H9 (cell line): ENCODE results near the gene OAS3. TPM values are rescaled to one million over a fixed set of nuclear protein-coding genes. Genes with fewer than 3 reads are reported as not detected.
A peak's percentile ranks its signal among the peaks of the same experiment; 100 is the strongest.

Experiments
- DNase-seq: peaks from one replicate; pipeline ENCODE4 v3.0.0-alpha.2; 2017
- H2AFZ ChIP-seq: one replicate; pipeline ENCODE4 v1.6.1; 2013; ENCODE audit warnings: mild to moderate bottlenecking, low read length, control low read depth, moderate library complexity
- H2AK5ac ChIP-seq: 2 replicates; pipeline ENCODE4 v1.6.1; 2013; ENCODE audit warnings: low read length, control low read depth, mixed read lengths; ENCODE audit not compliant: insufficient read length
- H2BK120ac ChIP-seq: one replicate; pipeline ENCODE4 v1.6.1; 2013; ENCODE audit warnings: low read depth, mild to moderate bottlenecking, low read length, control low read depth, inconsistent platforms; ENCODE audit not compliant: poor library complexity, severe bottlenecking
- H2BK12ac ChIP-seq: 2 replicates; pipeline ENCODE4 v1.6.1; 2013; ENCODE audit warnings: low read length, control low read depth, mixed read lengths, low read depth; ENCODE audit not compliant: insufficient read length
- H2BK15ac ChIP-seq: 2 replicates; pipeline ENCODE4 v1.6.1; 2013; ENCODE audit warnings: low read depth, low read length, control low read depth
- H2BK20ac ChIP-seq: one replicate; pipeline ENCODE4 v1.6.1; 2013; ENCODE audit warnings: low read depth, mild to moderate bottlenecking, low read length, control low read depth, inconsistent platforms; ENCODE audit not compliant: poor library complexity, severe bottlenecking
- H2BK5ac ChIP-seq: 2 replicates; pipeline ENCODE4 v1.6.1; 2013; ENCODE audit warnings: low read length, control low read depth, mixed read lengths; ENCODE audit not compliant: insufficient read length
- H3K14ac ChIP-seq: 2 replicates; pipeline ENCODE4 v1.6.1; 2013; ENCODE audit warnings: low read length, control low read depth; ENCODE audit not compliant: insufficient read depth
- H3K18ac ChIP-seq: 2 replicates; pipeline ENCODE4 v1.6.1; 2013; ENCODE audit warnings: low read depth, mild to moderate bottlenecking, mixed read lengths, low read length, control low read depth; ENCODE audit not compliant: insufficient read length
- H3K23ac ChIP-seq: 2 replicates; pipeline ENCODE4 v1.6.1; 2013; ENCODE audit warnings: low read length, control low read depth, mixed read lengths, low read depth; ENCODE audit not compliant: insufficient read length
- H3K23me2 ChIP-seq: 2 replicates; pipeline ENCODE4 v1.6.1; 2013; ENCODE audit warnings: low read depth, mild to moderate bottlenecking, mixed read lengths, low read length, control low read depth; ENCODE audit not compliant: insufficient read length, poor library complexity, severe bottlenecking
- H3K27ac ChIP-seq: 2 replicates; pipeline ENCODE4 v1.5.1; 2013; ENCODE audit warnings: low read length, control low read depth, mixed read lengths, low read depth; ENCODE audit not compliant: insufficient read length
- H3K27me3 ChIP-seq: 2 replicates; pipeline ENCODE4 v1.6.1; 2013; ENCODE audit warnings: low read length, control low read depth, inconsistent platforms; ENCODE audit not compliant: insufficient read depth
- H3K4ac ChIP-seq: 2 replicates; pipeline ENCODE4 v1.6.1; 2013; ENCODE audit warnings: low read depth, mild to moderate bottlenecking, control low read depth, inconsistent platforms, low read length, moderate library complexity
- H3K4me1 ChIP-seq: 2 replicates; pipeline ENCODE4 v1.6.1; 2013; ENCODE audit warnings: low read length, control low read depth, inconsistent platforms; ENCODE audit not compliant: insufficient read depth
- H3K4me2 ChIP-seq: 2 replicates; pipeline ENCODE4 v1.6.1; 2013; ENCODE audit warnings: low read length, control low read depth, mixed read lengths; ENCODE audit not compliant: insufficient read length, insufficient read depth
- H3K56ac ChIP-seq: 2 replicates; pipeline ENCODE4 v1.6.1; 2013; ENCODE audit warnings: low read depth, mild to moderate bottlenecking, mixed read lengths, low read length, control low read depth; ENCODE audit not compliant: insufficient read length
- H3K79me1 ChIP-seq: 2 replicates; pipeline ENCODE4 v1.6.1; 2013; ENCODE audit warnings: low read depth, mild to moderate bottlenecking, moderate library complexity, low read length, control low read depth, inconsistent platforms; ENCODE audit not compliant: insufficient read depth, poor library complexity, severe bottlenecking
- H3K79me2 ChIP-seq: 2 replicates; pipeline ENCODE4 v1.6.1; 2013; ENCODE audit warnings: low read length, control low read depth, inconsistent platforms; ENCODE audit not compliant: insufficient read depth
- H3K9ac ChIP-seq: 2 replicates; pipeline ENCODE4 v1.6.1; 2013; ENCODE audit warnings: low read length, control low read depth, mixed read lengths; ENCODE audit not compliant: insufficient read length; ENCODE audit errors: extremely low read depth
- H3K9me3 ChIP-seq: one replicate; pipeline ENCODE4 v1.6.1; 2013; ENCODE audit warnings: low read depth, low read length, inconsistent platforms; ENCODE audit not compliant: control insufficient read depth
- H3T11ph ChIP-seq: one replicate; pipeline ENCODE4 v1.6.1; 2013; ENCODE audit warnings: mild to moderate bottlenecking, low read length, control low read depth, inconsistent platforms
- H4K20me1 ChIP-seq: one replicate; pipeline ENCODE4 v1.6.1; 2013; ENCODE audit not compliant: control insufficient read depth, insufficient read length, insufficient read depth
- H4K5ac ChIP-seq: 2 replicates; pipeline ENCODE4 v1.6.1; 2013; ENCODE audit warnings: low read depth, mild to moderate bottlenecking, mixed read lengths, low read length, control low read depth; ENCODE audit not compliant: insufficient read length
- H4K8ac ChIP-seq: replicated peaks from 2 replicates; pipeline ENCODE4 v1.6.1; 2013; ENCODE audit warnings: low read length, control low read depth, mixed read lengths, low read depth; ENCODE audit not compliant: insufficient read length
- H4K91ac ChIP-seq: 2 replicates; pipeline ENCODE4 v1.6.1; 2013; ENCODE audit warnings: low read depth, mild to moderate bottlenecking, moderate library complexity, mixed read lengths, low read length, control low read depth; ENCODE audit not compliant: insufficient read length
- H3K27ac Mint-ChIP-seq, 3 experiments: 2 replicates in 2 of 3; 3 replicates in 1 of 3; pipeline ENCODE4 v1.8.0; 2020 to 2021; ENCODE audit warnings: mixed read lengths in 3 of 3, mild to moderate bottlenecking in 1 of 3, moderate library complexity in 1 of 3
- H3K27me3 Mint-ChIP-seq: 2 replicates; pipeline ENCODE4 v1.8.0; 2021; ENCODE audit warnings: low read depth, mild to moderate bottlenecking, moderate library complexity, mixed read lengths
- H3K36me3 Mint-ChIP-seq, 3 experiments: 2 replicates in 2 of 3; 3 replicates in 1 of 3; pipeline ENCODE4 v1.8.0; 2020 to 2021; ENCODE audit warnings: low read depth in 3 of 3, mixed read lengths in 3 of 3; ENCODE audit not compliant: insufficient read depth in 1 of 3
- H3K4me1 Mint-ChIP-seq, 2 experiments: 2 replicates each; pipeline ENCODE4 v1.8.0; 2020; ENCODE audit warnings: mixed read lengths in 2 of 2
- H3K4me3 Mint-ChIP-seq, 2 experiments: 2 replicates in 1 of 2; 3 replicates in 1 of 2; pipeline ENCODE4 v1.8.0; 2020 to 2021; ENCODE audit warnings: mild to moderate bottlenecking in 2 of 2, mixed read lengths in 2 of 2, moderate library complexity in 1 of 2
- H3K9me3 Mint-ChIP-seq, 2 experiments: 2 replicates in 1 of 2; 3 replicates in 1 of 2; pipeline ENCODE4 v1.8.0; 2020; ENCODE audit warnings: mild to moderate bottlenecking in 2 of 2, mixed read lengths in 2 of 2, moderate library complexity in 1 of 2
- WGBS: extraction: QIAGEN DNeasy Blood & Tissue Kit; methylation state at CpG from one replicate; pipeline ENCODE4 v1.1.7; 2013; ENCODE audit warnings: missing lambda C conversion rate, low lambda C conversion rate, mixed read lengths; ENCODE audit not compliant: insufficient read length; ENCODE audit errors: extremely low coverage; 5-methylcytosine and 5-hydroxymethylcytosine counted together
- total RNA-seq: library from RNA; stranded (reverse); gene quantifications from 2 replicates; pipeline ENCODE4 v1.2.1, GENCODE V29; 2021
- TF ChIP-seq, protein P1 (sequence below): fragments of 200-600 bp; sonication (generic); conservative IDR thresholded peaks from 3 replicates; pipeline ENCODE4 v1.8.0; 2021; ENCODE audit warnings: antibody characterized with exemption, mild to moderate bottlenecking

The OAS3 gene
- total RNA-seq, 1 experiment from 2014 or later = 0.81 TPM

DNA sequence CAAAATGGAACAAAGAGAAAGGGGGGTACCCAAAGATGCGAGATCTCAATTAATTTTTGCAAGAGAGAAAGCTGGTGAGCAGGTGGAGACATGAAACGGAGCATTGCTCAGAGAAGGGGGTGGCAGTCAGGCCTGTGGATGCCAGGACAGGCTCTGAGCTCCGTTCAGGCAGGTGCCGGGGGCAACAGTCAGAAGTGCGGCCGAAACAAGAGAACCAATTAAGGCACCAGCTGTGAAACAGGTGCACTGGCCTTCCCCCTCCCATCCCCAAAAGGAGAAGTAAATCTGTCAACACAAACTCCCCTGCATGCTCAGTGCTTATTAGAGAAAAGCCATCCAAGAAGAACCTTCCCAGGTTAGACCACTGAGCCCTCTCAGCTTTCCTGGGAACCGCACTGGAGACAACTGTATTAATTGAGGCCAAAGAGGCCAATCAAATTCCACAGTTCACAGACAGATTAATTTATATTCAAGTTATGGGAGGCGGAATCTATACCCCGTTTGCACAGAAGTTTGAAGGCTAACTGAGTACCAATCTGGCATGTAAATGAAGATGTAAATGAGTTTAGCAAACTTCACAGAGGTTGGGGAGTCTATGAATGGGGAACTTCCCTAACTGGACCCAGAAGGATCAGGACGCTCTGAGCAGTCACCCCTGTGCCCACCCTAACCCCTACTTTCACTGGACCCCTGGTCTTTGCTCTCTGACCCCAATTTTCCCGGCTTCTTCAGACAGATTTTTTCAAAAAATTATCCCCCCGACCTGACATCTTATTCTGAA lies 60.9 kb downstream of the OAS3 start:
- Mint-ChIP-seq H3K4me3 (no peak overlapping the region), H3K4me1 (no peaks in the 10 kb centered on the region), H3K9me3 (peaks cover 4 to 6% of the 10 kb centered on the region in 2 experiments), H3K27ac (no peak overlapping the region), H3K27me3 (peaks cover 27% of the 10 kb centered on the region), H3K36me3 (peaks cover 0 to 4% (median 0%) of the 10 kb centered on the region in 3 experiments; a peak in 2 of 7 replicates)
- H2BK20ac ChIP-seq = no peak overlapping the region
- TF ChIP-seq, protein P1, sequence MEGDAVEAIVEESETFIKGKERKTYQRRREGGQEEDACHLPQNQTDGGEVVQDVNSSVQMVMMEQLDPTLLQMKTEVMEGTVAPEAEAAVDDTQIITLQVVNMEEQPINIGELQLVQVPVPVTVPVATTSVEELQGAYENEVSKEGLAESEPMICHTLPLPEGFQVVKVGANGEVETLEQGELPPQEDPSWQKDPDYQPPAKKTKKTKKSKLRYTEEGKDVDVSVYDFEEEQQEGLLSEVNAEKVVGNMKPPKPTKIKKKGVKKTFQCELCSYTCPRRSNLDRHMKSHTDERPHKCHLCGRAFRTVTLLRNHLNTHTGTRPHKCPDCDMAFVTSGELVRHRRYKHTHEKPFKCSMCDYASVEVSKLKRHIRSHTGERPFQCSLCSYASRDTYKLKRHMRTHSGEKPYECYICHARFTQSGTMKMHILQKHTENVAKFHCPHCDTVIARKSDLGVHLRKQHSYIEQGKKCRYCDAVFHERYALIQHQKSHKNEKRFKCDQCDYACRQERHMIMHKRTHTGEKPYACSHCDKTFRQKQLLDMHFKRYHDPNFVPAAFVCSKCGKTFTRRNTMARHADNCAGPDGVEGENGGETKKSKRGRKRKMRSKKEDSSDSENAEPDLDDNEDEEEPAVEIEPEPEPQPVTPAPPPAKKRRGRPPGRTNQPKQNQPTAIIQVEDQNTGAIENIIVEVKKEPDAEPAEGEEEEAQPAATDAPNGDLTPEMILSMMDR = no peak
- no peak overlapping the region for H3K14ac ChIP-seq
- no peak overlapping the region for H3K4ac ChIP-seq
- no peak overlapping the region for H2BK15ac ChIP-seq
- no peak overlapping the region for H4K5ac ChIP-seq
- WGBS = no CpG with 5 or more reads among the region's 12 CpGs
- H2BK120ac ChIP-seq = no peak overlapping the region
- H4K91ac ChIP-seq = no peak overlapping the region
- H3T11ph ChIP-seq = no peak overlapping the region
- H3K4me2 ChIP-seq = no peak overlapping the region
- no peak overlapping the region for H3K23ac ChIP-seq
- H3K79me2 ChIP-seq = no peaks in the 10 kb centered on the region
- H2BK12ac ChIP-seq = no peak overlapping the region
- no peak overlapping the region for H2BK5ac ChIP-seq
- H3K56ac ChIP-seq = no peak overlapping the region
- H3K18ac ChIP-seq = no peak overlapping the region
- H3K23me2 ChIP-seq = no peaks in the 10 kb centered on the region
- H2AFZ ChIP-seq = no peak overlapping the region
- no peak overlapping the region for H3K27ac ChIP-seq
- H3K9me3 ChIP-seq = no peaks in the 10 kb centered on the region
- no peak overlapping the region for H3K9ac ChIP-seq
- H3K4me1 ChIP-seq = no peaks in the 10 kb centered on the region
- no peaks in the 10 kb centered on the region for H3K79me1 ChIP-seq
- H2AK5ac ChIP-seq = no peak overlapping the region
- no peak overlapping the region for H4K8ac ChIP-seq
- H3K27me3 ChIP-seq = no peaks in the 10 kb centered on the region
- DNase-seq = peak; percentile 23
- H4K20me1 ChIP-seq = no peaks in the 10 kb centered on the region
